Tibial artery (tissue), 4 donors: ENCODE results near the gene ZNF622.

Source experiments
- DNase-seq, 2 donors: peaks; one replicate each; pipeline ENCODE4 v3.0.0-alpha.2; 2019
- H3K27ac ChIP-seq, 2 donors: fragments of 200-600 bp; sonication (generic) in 1 of 2; 1 replicate in 1 of 2; 2 replicates in 1 of 2; pipeline ENCODE4 v1.5.1; 2018 to 2019; ENCODE audit warnings: mild to moderate bottlenecking in 1 of 2
- H3K27me3 ChIP-seq, 2 donors: fragments of 200-600 bp; sonication (generic) in 1 of 2; one replicate each; pipeline versions ENCODE4 v1.5.1 to v1.6.0; 2016 to 2019
- H3K36me3 ChIP-seq, 3 donors: fragments of 200-600 bp; sonication (generic) in 2 of 3; one replicate each; pipeline ENCODE4 v1.5.1; 2016 to 2019; ENCODE audit warnings: mild to moderate bottlenecking in 2 of 3
- H3K4me1 ChIP-seq, 4 donors: fragments of 200-600 bp; sonication (generic) in 2 of 4; 1 replicate in 3 of 4; 2 replicates in 1 of 4; pipeline ENCODE4 v1.5.1; 2016 to 2019
- H3K4me3 ChIP-seq, 2 donors: fragments of 200-600 bp; sonication (generic) in 1 of 2; 1 replicate in 1 of 2; 2 replicates in 1 of 2; pipeline ENCODE4 v1.5.1; 2018 to 2019; ENCODE audit warnings: mild to moderate bottlenecking in 2 of 2
- H3K9me3 ChIP-seq, 3 donors: fragments of 200-600 bp; sonication (generic) in 1 of 3; one replicate each; pipeline ENCODE4 v1.5.1; 2016 to 2019
- intact Hi-C: fragments of 100-400 bp; cut with DNase I; formaldehyde crosslinking; loops from one replicate; pipeline ENCODE4 v1.15.0; 2023; ENCODE audit warnings: low total_unique reads
- TF ChIP-seq, protein P1 (sequence below), 2 experiments: fragments of 200-600 bp in 1 of 2; fragments of 450-650 bp in 1 of 2; IDR thresholded peaks; one replicate each; pipeline ENCODE4 v1.5.1; 2017 to 2019; ENCODE audit warnings: antibody characterized with exemption in 2 of 2, mild to moderate bottlenecking in 1 of 2, moderate library complexity in 1 of 2

Gene ZNF622

DNA sequence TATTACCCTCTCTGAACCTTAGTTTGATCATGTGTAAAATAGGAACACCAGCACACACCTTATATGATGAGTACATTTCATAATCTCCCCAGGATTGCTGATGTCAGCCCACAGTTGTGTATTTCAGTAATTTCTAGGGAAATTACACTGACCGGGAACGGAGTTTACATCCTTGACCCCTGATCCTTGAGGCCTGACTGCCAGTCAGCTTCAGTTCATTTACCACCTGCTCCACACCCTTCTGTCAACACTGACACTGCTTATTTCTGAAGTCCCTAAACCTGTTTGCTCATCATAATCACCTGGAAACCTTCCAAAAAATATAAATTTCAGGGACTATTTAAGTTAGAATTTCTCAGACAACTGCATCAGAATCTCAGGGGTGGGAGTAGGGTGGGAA is 55.3 kb downstream of the ZNF622 start:
- DNase-seq = no peak
- no peaks in the 10 kb centered on the region for H3K4me1 ChIP-seq

DNA sequence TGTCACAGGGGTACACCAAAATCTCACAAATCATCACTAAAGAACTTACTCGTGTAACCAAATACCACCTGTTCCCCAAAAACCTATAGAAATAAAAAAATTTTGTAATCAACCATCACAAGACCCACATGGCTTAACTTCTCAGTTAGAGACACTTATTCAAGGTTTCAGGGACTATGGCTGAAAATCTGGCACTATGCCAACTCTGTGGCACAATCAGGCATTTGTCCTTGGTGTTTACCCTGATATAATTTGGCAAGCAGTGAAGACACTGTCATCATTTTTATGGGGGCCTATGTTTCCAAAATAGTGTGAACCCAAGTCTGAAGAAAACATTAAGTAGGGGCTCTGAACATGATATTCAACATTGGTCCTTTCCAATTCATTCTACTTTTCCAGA is 59.0 kb downstream of the ZNF622 start:
- Histone ChIP-seq H3K36me3 (no peaks in the 10 kb centered on the region), H3K4me1 (no peaks in the 10 kb centered on the region), H3K4me3 (no peak overlapping the region), H3K27me3 (no peaks in the 10 kb centered on the region), H3K27ac (no peak overlapping the region), H3K9me3 (no peaks in the 10 kb centered on the region)
- TF ChIP-seq, protein P1, sequence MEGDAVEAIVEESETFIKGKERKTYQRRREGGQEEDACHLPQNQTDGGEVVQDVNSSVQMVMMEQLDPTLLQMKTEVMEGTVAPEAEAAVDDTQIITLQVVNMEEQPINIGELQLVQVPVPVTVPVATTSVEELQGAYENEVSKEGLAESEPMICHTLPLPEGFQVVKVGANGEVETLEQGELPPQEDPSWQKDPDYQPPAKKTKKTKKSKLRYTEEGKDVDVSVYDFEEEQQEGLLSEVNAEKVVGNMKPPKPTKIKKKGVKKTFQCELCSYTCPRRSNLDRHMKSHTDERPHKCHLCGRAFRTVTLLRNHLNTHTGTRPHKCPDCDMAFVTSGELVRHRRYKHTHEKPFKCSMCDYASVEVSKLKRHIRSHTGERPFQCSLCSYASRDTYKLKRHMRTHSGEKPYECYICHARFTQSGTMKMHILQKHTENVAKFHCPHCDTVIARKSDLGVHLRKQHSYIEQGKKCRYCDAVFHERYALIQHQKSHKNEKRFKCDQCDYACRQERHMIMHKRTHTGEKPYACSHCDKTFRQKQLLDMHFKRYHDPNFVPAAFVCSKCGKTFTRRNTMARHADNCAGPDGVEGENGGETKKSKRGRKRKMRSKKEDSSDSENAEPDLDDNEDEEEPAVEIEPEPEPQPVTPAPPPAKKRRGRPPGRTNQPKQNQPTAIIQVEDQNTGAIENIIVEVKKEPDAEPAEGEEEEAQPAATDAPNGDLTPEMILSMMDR (IDR thresholded peaks at IDR 0.05) = no peak
- no peak for DNase-seq
- intact Hi-C loops = no loop called here

More for the DNA sequence above, 55.3 kb downstream of the ZNF622 start:
- Histone ChIP-seq H3K27me3 (no peaks in the 10 kb centered on the region), H3K36me3 (no peaks in the 10 kb centered on the region), H3K27ac (no peak overlapping the region), H3K9me3 (no peaks in the 10 kb centered on the region), H3K4me3 (no peak overlapping the region)
- intact Hi-C loops = no loop called here
- TF ChIP-seq, protein P1 (IDR thresholded peaks at IDR 0.05) = no peak

DNA sequence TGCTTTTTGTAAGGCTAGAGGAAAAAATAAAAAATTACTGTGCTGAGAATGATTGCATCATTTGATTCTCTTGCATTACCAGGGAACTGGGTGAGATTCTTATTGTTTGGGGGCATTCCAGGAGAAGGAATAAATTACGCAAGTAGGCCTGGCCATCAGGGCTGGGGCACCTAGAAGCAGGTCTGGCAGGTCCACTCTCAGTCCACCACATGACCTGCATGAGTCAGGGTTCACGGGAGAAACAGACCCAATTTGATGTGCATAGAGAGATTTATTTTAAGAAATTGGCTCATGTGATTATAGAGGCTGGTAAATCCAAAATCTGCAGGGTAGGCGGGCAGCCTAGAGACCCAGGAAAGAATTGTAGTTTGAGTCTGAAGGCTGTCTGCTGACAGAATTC is 59.6 kb downstream of the ZNF622 start:
- intact Hi-C loops = no loop called here
- Histone ChIP-seq H3K4me1 (no peaks in the 10 kb centered on the region), H3K27me3 (no peaks in the 10 kb centered on the region), H3K27ac (no peak overlapping the region), H3K36me3 (no peaks in the 10 kb centered on the region), H3K4me3 (no peak overlapping the region), H3K9me3 (no peaks in the 10 kb centered on the region)
- TF ChIP-seq, protein P1 (IDR thresholded peaks at IDR 0.05) = no peak
- no peak for DNase-seq
